Fibroblast of skin of back (primary cell): ENCODE measurements around the gene C19orf44.
"Not testable (repeated sequence)": the region's sequence is repeated elsewhere in the genome, so short reads cannot be mapped to it uniquely, and the experiment has no call there.

Experiments
- DNase-seq: peaks from one replicate; pipeline ENCODE4 v3.0.0-alpha.2; 2013

The C19orf44 gene

DNA sequence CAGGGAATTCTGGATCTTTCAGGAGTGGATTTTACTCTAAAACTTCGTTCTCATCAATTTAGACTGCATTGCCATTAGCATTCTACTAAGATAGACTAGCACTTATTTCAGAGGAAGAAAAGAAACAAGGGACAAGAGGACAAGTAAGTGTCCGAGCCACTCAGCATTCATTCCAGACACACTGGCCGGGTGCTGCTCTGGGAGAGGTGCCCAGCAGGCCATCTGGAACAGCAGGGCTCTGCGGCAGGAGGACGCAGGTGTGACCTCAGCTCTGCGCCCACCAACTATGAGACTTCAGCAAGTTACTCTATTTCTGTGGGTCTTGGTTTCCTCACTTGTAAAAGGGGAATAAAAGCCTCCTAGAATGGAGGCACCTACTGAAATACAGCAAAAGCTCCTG lies 28.6 kb upstream of the C19orf44 start:
- no peak for DNase-seq

DNA sequence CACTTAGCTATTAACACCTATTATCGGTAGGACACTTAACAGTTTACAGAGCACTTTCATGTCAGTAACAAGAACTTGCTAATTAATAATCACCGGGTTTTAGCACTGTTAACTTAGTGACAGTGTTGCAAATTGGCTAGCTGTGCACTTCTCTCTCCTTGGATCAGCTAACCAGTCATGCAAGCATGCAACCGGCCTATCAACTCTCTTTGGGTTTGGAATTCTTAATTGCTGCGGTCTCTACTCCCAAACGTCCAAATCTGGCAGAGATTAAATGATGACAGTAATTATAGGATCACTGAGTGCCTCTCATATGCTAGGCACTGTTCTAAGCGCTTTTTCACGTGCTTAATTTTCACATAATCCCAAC lies 25.7 kb upstream of the C19orf44 start:
- no peak for DNase-seq

DNA sequence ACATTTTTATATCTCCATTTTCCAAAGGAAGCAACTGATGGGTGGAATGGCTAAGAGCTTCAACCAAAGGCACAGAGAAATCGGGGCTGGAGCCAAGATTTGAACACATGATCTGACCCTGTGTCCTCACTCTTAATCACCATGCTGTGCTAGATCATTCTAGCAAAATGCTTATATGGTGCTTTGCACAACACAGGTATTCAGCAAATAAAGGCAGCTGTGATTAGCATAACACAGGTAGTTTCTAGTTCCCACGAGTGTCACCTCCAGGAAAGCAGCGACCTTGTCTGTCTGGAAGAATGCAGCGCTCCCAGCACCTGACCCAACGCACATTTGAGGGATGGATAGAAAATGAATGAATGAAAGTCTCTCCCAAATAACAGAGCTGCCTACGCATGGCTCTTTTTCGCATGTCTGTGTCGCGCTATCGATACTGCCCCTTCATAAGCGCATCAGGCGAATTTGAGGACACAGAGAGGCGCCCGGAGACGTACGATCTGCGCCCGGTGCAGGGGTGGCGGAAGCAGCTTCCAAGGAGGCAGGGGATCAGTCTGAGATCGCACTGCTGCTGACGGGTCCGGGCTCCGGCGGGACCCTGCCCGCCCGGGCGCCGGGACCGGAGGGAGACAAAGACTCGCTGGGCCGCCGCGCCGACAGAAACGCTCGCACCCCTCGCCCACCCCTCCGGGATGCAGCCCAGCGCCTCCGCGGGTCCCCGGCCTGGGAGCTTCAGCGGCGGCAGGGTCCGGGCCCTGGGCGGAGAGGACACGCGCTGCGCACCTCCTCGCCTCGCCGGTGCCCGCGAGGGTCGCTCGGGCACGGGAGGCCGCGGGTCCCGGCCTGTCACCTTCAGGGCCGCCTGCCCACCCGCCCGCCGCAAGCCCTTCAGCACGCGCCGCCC lies 25.0 kb upstream of the C19orf44 start:
- peak; percentile 29 for DNase-seq

DNA sequence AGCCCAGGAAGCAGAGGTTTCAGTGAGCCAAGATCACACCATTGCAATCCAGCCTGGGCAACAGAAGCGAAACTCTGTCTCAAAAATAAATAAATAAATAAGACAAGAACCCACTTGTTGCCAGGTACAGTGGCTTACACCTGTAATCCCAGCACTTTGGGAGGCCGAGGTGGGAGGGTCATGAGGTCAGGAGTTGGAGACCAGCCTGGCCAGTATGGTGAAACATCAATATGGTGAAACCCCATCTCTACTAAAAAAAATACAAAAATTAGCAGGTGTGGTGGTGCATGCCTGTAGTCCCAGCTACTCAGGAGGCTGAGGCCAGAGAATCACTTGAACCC lies 23.7 kb upstream of the C19orf44 start:
- DNase-seq = not testable (repeated sequence)

DNA sequence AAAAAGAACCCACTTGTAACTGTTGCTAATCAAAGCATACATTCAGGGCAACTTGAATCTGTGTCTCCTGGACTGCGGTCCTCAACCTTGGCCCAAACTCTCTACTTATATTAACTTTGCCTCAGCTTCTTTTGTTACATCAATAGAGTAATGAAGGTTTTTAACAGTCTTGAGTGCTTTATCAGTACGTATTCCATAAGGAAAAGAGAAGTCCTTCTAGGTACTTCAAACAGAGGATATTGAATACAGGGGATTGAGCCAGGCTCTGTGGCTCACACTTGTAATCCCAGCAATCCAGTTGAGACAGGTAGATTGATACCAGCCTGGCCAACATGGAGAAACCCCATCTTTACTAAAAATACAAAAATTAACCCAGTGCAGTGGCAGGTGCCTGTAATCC lies 23.2 kb upstream of the C19orf44 start:
- DNase-seq = no peak

DNA sequence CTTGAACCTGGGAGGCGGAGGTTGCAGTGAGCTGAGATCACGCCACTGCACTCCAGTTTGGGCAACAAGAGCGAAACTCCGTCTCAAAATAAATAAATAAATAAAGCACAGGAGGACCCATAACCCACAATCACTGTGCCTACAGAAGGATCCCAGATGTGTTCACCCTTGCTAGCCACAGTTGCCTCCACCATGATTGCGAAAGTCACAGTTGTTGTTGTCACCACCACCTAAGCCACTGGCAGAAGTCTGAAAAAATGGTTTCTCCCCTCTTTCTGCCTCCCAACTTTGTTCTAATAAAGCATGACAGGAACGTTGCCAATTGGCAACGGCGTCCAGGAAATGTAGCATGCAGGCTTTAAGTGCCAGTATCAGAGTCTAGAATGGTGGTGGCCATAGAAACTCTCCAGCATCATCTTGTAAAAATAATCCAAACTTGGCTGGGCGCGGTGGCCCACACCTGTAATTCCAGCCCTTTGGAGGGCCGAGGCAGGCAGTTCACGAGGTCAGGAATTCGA lies 22.3 kb upstream of the C19orf44 start:
- DNase-seq = no peak

DNA sequence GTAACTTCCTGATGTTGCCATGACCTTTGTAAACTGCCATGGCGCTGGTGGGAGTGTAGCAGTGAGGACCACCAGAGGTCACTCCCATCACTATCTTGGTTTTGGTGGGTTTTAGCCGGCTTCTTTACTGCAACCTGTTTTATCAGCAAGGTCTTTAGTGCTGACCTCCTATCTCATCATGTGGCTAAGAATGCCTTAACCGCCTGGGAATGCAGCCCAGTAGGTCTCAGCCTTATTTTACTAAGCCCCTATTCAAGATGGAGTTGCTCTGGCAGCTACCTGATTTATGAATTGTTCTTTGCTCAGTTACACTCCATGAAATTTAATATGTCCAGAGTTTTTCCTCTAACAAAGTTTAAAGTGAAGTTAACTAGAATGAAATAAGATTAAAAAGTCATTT lies 19.8 kb upstream of the C19orf44 start:
- DNase-seq = no peak

DNA sequence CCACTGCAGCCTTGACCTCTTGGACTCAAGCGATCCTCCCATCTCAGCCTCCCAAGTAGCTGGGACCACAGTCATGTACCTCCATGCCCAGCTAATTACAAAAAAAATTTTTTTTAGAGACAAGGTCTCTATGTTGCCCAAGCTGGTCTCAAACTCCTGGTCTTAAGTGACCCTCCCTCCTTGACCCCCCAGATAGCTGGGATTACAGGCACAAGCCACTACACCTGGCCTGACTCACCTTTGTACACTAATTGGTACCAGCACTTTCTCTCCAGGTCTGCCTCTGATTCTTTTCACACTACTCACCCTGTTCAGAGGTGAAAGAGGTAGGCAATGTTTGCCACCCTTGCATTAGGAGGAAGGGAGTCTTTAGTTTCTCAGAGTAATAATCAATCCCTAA lies 18.9 kb upstream of the C19orf44 start:
- DNase-seq = no peak

DNA sequence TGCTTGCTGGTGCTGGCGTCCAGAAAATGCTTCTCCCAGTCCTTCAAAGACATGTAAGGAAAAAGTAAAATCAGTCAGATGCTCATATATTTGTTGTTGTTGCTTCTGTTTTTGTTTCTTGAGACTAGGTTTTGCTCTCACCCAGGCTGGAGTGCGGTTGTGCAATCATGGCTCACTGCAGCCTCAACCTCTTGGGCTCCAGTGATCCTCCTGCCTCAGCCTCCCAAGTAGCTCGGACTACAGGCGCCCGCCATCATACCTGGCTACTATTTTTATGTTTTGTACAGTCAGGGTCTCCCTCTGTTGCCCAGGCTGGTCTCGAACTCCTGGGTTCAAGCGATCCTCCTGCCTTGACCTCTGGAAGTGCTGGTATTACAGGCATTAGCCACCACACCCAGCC lies 13.4 kb upstream of the C19orf44 start:
- DNase-seq = no peak

DNA sequence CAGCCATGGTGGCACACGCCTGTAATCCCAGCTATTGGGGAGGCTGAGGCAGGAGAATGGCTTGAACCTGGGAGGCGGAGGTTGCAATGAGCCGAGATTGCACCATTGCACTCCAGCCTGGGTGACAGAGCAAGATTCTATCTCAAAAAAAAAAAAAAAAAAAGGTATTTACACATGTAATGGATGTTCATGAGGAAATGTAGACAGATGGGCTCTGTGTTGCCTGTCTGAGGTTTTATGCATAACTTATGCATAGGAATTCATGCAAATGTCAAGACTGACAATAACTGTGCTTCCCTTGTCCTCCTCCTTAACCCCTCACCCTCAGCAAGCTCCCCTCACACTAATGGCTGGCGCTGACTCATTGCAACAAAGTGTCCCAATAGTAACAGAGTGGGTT lies 9.7 kb upstream of the C19orf44 start:
- DNase-seq = not testable (repeated sequence)

DNA sequence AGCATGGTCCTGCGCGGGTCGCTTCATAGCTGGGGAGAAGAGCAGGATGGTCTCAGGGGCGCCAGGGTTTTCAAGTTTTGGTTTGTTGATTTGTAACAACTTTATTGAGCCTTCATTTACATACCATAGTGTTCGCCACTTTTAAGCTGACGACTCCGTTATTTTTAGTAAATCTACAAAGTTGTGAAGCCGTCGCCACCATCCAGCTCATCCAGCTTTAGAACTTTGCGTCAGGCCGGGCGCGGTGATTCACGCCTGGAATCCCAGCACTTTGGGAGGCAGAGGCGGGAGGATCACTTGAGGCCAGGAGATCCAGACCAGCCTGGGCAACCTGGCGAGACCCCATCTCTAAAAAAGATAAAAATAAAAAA lies 404 bp downstream of the C19orf44 start:
- DNase-seq = peak; percentile 56

DNA sequence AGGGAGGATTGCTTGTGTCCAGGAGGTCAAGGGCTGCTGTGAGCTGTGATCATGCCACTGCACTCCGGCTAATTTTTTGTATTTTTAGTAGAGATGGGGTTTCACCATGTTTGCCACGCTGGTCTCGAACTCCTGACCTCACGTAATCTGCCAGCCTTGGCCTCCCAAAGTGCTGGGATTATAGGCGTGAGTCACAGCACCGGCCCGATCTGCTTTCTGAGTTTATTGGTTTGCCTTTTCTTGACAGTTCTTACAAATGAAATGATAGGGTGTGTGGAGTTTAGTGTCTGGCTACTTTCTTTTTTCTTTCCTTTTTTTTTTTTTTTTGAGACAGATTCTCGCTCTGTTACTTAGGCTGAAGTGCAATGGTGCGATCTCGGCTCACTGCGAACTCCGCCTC lies 848 bp downstream of the C19orf44 start:
- DNase-seq = no peak

DNA sequence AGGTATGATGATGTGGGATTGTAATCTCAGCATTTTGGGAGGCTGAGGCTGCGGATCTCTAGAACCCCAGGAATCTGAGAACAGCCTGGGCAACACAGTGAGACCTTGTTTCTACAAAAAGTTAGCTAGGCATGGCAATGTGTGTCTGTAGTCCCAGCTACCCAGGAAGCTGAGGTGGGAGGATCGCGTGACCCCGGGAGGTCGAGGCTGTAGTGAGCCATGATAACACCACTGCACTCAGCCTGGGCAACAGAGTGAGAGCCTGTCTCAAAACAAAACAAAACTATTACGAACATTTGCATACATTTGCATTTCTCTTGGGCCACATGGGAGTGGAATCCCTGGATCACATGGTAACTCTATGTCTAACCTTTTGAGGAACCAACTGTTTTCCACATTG lies 1.6 kb downstream of the C19orf44 start:
- DNase-seq = no peak

DNA sequence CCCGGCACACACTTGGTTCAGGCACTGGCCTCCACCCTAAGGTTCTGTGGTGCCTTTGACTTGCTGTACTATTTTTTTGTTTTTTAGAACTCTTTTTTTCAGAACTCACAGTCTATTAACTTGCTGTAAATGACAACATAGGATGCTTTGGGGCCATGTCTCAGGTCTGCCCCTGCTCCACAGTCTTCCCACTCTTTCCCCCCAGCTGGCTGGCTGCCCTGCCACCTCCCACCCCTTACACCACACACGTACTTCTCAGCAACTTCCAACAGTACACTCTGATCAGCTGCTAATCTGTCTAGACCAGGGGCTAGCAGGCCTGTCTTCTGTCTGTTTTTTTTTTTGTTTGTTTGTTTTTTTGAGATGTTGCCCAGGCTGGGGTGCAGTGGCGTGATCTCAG lies 8.1 kb downstream of the C19orf44 start:
- no peak for DNase-seq

DNA sequence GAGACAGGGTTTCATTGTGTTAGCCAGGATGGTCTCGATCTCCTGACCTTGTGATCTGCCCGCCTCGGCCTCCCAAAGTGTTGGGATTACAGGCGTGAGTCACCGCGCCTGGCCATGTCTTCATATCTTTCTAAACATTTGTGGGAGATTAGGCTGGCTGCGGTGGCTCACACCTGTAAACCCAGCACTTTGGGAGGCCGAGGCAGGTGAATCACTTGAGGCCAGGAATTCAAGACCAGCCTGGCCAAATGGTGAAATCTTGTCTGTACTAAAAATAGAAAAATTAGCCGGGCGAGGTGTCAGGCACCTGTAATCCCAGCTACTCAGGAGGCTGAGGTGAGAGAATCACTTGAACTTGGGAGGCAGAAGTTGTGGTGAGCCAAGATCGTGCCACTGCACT lies 10.0 kb downstream of the C19orf44 start:
- not testable (repeated sequence) for DNase-seq

DNA sequence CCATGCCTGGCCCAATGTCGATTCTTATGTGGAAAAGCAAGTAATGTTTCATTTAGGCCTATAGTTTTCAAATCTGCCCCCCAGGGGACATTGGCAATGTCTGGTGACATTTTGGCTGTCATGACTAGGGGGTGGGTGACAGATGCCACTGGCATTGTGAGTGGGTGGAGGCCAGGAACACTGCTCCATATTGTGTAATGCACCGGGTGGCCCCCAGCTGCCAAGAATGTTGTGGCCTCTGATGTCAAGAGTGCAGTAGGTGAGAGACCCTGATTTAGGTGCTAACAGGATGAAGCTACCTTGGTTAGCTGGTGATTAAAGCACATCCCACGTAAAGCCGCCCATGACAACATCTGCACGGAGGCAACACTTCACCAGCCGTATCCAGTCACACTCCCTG lies 10.8 kb downstream of the C19orf44 start:
- no peak for DNase-seq

DNA sequence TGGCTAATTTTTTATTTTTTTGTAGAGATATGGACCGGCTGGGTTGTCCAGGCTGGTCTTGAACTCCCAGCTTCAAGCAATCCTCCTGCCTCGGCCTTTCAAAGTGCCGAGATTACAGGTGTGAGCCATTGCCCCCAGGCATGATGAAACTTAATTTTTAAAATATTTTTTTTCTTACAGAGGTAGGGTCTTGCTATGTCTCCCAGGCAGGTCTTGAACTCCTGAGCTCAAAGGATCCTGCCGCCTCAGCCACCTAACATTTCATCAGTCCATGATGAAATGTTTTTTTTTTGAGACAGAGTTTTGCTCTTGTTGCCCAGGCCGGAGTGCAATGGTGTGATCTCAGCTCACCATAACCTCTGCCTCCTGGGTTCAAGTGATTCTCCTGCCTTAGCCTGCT lies 12.4 kb downstream of the C19orf44 start:
- DNase-seq = no peak

DNA sequence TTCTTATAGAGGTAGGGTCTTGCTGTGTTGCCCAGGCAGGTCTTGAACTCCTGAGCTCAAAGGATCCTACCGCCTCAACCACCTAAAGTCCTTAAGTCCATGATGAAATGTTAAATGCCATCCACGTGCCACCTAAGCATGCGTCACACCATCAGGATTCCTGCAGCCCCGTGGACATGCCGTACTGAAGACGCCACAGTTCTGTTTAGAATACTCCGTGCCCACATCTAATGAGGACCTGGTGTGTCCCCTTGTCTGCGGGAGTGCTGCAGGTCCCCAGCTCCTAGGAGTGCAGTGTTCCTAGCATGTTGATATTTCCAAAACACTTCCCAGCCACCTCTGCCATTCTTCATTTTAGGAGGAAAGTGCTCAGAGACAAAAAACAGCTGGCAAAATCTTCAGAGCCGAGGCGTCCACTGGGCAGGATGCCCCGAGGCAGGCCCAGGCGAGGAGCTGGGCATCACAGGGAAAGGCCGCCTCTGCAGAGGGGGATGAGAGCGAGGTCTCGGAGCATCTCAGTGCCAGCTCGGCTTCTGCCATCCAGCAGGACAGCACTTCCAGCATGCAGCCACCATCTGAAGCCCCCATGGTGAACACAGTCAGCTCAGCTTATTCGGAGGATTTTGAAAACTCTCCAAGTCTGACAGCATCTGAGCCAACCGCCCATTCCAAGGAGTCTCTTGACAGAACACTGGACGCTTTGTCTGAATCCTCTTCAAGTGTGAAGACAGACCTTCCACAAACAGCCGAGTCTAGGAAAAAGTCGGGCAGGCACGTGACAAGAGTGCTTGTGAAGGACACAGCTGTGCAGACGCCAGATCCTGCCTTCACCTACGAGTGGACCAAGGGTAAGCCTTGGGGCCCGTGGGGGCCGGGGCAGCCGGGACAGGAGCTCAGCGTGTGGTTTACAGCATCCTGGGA lies 13.2 kb downstream of the C19orf44 start:
- DNase-seq = no peak

DNA sequence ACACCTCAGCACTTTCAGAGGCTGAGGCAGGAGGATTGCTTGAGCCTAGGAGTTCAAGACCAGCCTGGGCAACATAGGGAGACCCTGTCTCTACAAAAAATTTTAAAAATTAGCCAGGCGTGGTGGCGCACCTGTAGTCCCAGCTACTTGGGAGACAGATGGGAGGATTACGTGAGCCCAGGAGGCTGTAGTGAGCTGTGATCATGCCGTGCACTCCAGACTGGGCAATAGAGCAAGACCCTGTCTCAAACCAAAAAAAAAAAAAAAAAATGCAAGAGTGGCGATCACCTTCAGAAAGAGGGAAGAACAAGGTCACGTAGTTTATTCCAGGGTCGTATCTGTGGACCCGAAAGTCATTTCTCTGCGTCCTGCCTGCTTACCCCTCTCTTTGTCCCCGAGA lies 16.4 kb downstream of the C19orf44 start:
- DNase-seq = not testable (repeated sequence)

DNA sequence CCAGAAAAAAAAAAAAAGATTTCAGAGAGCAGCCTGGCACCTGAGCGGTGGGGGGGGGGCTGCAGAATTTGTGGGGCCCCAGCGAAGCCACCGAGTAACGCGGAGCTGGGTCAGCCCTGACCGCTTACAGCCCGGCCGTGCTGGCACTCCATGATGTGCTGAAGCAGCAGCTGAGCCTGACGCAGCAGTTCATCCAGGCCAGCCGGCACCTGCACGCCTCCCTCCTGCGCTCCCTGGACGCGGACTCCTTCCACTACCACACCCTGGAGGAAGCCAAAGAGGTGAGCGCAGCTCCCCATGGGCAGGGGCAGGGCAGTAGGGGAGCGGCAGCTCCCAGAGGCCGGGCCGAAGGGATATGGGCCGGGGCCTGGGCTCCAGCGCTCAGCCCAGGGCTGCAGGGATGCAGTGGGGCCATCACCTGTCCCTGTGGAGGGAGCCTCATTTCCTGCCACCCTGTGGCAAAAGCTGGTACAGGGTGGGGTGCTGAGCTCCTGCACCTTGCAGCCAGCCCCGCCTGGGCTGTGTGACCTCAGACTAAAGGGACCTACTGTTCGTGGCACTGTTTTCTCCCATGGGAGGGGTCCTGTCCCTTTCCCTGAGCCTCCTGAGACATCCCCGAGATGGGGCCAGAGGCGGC lies 18.3 kb downstream of the C19orf44 start:
- no peak for DNase-seq

DNA sequence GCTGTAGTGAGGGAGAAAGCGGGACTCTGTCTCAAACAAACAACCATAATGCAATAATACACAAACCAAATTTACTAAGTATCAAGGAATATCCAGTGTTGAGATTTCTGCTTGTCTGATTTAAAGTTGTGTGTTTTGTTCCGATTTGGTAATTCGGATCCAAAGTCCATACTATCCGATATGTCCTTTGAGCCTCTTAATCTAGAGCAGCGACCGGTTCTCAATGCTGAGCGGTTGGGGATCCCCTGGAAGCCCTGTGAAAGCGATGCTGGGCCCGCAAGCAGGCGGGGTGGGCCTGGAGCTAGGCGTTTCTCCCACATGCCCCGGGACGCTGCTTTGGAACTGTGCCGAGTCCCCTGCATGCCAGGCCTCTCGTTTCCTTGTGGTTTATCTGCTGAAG lies 20.2 kb downstream of the C19orf44 start:
- DNase-seq = no peak

DNA sequence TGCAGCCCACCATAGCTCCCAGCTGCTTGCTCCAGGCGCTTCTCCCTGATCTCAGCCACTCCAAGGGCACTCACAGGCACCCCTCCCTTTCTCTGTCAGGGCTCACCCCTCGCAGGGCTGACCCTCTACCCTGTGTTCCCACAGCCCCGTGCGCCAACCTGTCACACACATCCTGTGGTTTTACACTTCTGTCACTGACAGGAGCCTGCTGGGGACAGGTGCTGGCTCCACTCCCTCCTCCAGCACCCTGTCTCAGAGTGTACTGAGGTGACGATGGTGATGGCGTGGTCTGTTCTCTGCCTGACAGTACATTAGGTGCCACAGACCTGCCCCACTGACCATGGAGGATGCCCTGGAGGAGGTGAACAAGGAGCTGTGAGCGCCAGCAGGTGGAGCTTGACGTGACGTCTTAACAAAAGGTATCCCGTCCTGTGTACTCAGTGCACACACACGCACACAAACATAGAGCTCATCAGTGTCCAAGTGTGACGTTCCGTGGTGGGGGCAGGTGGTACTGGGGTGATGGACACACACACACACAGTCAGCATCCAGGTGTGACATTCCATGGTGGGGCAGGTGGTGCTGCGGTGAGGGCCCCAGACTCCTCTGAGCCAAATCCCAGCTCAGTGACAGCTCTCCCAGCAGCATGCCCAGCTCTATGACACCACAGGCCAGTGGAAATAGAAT lies 20.9 kb downstream of the C19orf44 start:
- no peak for DNase-seq

DNA sequence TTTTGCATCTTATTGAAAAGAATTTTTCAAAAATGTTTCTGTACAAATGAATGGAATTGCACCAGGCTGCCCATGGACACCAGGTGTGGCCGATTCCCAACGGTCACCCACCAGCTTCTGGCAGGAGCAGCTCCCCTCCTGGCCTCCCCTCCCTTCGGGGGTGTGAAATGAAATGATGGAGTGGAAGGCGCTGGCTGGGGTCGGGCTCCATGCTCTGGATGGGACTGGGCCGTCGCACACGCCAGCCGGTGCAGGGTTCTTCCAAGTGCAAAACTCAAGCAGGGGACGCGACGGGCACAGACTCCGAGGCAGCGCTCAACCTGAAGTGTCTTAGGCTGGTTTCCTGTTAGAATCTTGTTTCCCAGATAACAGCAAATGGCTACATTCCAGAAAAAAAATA lies 21.9 kb downstream of the C19orf44 start:
- DNase-seq = no peak
